GM18508 (cell line): ENCODE results near the gene TCOF1.

Source experiments
- ATAC-seq: cut with Tn5 transposase; IDR thresholded peaks from one replicate; pipeline ENCODE4 v1.9.1; 2021; ENCODE audit warnings: moderate number of reproducible peaks; ENCODE audit not compliant: insufficient read depth, unreplicated experiment

Gene TCOF1, protein sequence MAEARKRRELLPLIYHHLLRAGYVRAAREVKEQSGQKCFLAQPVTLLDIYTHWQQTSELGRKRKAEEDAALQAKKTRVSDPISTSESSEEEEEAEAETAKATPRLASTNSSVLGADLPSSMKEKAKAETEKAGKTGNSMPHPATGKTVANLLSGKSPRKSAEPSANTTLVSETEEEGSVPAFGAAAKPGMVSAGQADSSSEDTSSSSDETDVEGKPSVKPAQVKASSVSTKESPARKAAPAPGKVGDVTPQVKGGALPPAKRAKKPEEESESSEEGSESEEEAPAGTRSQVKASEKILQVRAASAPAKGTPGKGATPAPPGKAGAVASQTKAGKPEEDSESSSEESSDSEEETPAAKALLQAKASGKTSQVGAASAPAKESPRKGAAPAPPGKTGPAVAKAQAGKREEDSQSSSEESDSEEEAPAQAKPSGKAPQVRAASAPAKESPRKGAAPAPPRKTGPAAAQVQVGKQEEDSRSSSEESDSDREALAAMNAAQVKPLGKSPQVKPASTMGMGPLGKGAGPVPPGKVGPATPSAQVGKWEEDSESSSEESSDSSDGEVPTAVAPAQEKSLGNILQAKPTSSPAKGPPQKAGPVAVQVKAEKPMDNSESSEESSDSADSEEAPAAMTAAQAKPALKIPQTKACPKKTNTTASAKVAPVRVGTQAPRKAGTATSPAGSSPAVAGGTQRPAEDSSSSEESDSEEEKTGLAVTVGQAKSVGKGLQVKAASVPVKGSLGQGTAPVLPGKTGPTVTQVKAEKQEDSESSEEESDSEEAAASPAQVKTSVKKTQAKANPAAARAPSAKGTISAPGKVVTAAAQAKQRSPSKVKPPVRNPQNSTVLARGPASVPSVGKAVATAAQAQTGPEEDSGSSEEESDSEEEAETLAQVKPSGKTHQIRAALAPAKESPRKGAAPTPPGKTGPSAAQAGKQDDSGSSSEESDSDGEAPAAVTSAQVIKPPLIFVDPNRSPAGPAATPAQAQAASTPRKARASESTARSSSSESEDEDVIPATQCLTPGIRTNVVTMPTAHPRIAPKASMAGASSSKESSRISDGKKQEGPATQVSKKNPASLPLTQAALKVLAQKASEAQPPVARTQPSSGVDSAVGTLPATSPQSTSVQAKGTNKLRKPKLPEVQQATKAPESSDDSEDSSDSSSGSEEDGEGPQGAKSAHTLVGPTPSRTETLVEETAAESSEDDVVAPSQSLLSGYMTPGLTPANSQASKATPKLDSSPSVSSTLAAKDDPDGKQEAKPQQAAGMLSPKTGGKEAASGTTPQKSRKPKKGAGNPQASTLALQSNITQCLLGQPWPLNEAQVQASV (N-terminal part only)

DNA sequence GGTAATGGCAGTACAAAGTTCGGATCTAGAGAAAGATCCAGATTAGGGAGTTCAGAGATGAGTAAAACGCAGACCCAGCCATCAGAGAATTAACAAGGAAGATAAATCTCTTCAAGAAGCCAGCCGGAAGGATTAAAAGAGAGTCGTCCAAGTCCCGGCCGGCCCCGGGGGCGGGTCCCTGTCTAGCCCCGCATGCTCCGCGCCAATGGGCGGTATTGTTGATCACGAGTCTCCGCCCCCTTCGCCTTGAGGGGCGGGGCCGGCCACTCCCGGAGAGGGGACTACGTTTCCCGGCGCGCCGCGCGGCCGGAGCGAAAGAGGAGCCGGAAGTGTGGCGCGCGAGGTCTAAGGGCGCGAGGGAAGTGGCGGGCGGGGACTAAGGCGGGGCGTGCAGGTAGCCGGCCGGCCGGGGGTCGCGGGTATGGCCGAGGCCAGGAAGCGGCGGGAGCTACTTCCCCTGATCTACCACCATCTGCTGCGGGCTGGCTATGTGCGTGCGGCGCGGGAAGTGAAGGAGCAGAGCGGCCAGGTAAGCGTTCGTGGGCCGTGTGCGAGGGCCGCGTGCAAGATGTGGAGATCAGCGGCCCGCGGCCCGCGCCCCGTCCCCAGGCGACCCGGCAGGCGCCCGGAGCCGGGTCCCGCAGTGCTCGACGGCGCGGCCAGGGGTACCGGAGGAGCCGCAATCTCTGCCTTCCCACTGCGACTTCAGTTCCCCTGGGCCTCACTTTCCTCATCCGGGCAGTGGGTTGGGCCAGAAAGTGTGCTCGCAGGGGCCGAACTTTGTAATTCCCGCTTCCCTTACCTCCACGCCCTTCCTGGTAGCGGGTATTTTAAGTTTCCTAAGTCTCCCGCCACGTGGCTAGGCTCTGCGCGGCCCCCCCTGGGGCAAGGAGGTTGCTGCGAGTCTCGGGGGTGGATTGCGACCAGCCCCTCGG, at the start of gene TCOF1:
Gene TCOF1 (plus strand): TSS at position 372 of the 935 bp plus-strand sequence. CDS start 50 bp downstream, at position 422.
- ATAC-seq, result peak; percentile 76

DNA sequence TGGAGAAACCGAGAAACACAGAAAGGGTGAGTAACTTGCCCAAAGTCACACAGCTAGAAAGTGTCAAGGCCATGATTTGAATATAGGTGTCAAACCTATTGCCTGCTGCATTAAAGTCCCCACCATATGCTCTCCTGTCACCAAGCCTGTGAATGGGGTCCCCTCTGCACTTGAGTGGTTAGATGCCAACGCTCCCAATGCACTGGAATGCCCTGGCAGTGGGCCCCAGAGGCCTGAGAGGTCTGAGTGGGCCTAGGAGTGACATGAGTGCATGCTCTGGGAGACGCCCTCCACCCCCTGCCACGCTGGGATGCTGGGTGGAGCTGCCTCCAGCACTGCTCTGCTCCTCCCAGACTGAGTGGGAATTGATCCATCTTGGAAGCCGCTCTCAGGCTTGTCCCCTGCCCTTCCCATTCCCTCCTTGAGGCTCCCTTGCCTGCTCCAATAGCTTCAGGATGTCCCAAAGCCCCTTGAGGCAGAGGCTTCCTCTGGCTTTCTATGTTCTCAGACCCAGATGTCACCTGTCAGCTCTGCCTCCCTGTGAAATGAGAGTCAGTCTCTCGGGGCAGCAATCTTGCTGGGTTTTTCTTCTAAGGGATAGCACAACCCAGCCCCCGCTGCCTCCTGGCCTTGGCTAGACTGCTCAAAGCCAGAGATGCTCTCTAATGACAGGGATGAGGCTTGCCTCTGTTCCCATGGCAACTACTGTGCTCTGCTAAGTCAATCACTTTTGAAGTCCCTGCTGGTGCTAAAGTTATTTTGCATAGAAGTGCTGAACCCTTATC, 48.2 kb upstream of the TCOF1 start:
- ATAC-seq, result no peak

- ATAC-seq, result no peak
Observed at GRCh38 chr5:150309886-150310239, 47.6 kb upstream of the TCOF1 start.

GRCh38 chr5:150310246-150310645, 47.3 kb upstream of the TCOF1 start:
- ATAC-seq, result no peak

GRCh38 chr5:150311015-150311692, 46.3 kb upstream of the TCOF1 start:
- ATAC-seq, result no peak

GRCh38 chr5:150312518-150312917, 45.0 kb upstream of the TCOF1 start:
- ATAC-seq, result no peak

- no peak for ATAC-seq
Observed at GRCh38 chr5:150313501-150313900, 44.0 kb upstream of the TCOF1 start.

DNA sequence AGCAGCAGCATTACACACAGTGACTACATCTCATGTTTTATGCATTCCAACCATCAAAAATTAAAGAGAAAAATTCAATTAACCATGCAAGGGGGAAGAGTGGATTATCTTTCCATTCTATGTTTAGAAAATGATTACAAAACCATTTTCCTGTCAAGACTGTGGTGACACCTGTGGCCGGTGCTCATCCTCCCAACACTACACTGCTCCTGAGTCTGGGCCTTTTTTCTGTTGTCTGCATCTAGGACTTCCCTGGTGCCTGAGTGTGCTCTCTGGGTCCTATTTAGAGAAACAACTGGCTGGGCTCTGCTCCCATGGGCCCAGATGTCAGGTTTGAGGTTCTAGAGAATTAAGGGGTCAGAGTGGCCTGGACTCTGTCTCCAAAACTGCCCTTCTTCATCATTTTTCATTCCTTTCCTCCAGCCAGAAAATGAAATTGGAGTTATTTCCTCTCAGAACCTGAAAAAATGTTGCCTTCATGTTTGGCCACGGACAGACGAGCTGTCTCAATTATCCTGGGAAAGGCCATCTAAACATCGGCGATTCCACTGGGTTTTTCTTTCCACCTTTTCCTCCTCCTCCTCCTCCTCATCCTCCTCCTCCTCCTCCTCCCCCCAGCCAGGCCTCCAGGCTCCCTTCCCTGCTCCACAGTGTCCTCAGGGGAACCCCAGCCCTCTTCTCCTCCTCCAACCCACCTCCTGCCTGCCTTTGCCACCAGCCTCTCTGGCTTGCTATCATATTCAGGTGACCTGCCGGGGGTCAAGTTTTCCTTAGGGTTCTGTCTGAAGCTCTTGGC, 43.4 kb upstream of the TCOF1 start:
- ATAC-seq, result no peak

DNA sequence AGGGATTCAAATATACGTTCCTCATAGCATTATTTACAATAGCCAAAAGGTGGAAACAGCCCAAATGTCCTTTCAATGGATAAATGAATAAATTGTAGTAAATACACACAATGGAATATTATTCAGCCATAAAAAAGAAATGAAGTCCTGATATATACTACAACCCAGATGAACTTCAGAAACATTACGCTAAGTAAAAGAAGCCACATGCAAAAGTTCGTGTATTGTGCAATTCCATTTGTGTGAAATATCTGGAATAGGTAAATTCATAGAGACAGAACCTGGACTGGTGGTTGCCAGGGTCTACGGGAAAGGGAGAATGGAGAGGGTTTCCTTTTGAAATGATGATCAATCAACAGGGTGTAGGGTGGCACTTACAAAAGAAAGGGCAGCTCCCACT, 42.3 kb upstream of the TCOF1 start:
- no peak for ATAC-seq

- ATAC-seq, result no peak
Observed at GRCh38 chr5:150316320-150316719, 41.2 kb upstream of the TCOF1 start.

DNA sequence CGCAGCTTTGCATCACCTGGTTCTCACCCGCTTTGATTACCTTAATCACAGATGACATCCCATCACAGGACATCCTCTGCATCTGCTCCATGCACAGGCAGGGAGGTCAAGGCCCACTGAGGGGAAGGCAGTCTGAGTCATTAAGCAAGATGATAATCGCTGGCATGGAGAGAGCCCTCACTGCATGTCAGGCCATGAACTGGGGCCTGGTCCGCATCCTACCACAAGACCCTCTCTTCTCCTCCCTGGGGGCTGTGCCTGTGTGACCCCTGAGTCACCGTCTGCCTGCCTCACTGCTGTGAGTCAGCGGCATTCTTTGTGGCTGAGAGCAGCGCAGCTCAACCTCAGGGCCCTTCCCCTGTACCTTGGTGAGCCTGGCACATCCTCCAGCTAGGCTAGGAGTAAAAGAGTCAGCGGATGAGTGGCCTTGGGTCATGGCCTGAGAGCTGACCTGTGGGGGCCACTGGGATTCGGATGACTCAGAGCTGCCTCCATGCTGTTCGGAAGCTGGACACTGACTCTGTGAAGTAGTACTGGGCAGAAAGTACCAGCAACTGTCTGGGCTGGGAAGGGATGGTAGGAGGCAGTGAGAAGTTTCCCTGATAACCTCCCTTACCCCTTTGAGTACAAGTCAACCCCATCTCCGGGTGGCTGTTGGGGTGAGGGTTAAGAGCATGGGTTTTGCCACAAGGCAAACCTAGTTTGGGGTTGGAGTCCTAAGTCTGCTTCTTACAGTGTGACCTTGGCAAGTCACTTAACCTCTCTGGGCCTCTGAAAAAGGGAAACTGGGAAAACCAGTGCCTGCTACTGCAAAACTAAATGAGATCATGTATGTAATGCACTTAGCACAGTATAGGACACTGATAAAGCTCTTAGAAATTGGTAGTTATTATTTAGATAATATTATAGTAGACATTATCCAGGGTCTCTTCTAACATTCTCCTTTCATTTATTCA, 40.2 kb upstream of the TCOF1 start:
- ATAC-seq, result no peak

DNA sequence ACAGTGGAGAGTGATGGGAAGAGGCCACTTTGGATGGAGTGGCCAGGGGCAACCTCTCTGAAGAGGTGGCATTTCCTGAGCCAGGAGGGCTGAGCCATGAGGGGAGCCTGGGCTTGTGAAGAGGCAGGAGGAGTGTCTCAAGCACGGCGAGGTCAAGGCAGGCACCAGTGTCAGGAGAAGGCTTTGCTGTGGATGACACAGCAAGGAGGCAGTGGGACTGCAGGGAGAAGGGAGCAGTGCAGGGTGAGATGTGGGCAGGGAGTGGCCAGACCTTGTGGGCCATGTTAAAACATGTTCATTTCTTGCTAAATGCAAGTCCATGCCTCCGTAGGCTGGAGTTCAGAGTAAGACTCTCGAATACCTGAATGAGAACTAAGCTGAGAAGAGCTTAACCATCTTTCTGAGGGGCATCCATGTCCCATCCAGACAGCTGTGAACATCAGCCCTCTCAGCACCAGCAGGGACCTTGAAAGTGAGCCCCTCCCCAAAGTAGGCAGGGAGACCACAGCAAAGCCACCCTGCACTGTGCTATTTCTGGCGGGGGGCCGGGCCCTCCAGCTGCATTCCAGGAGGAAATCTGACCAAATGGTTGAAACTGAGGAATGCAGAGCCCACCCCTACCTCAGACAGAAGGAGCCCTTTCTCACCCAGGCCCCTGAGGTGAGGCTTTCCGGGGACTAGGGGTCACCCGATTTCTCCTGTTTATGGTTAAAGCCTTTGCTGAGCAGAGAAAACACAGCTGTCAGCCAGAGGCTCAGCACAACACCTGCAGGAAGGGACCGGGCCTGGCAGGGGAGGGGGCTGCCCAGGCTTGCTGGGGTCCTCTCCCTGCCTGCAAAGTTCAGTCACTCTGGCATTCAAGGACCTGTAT, 38.6 kb upstream of the TCOF1 start:
- no peak for ATAC-seq

GRCh38 chr5:150319484-150319790, 38.1 kb upstream of the TCOF1 start:
- no peak for ATAC-seq

DNA sequence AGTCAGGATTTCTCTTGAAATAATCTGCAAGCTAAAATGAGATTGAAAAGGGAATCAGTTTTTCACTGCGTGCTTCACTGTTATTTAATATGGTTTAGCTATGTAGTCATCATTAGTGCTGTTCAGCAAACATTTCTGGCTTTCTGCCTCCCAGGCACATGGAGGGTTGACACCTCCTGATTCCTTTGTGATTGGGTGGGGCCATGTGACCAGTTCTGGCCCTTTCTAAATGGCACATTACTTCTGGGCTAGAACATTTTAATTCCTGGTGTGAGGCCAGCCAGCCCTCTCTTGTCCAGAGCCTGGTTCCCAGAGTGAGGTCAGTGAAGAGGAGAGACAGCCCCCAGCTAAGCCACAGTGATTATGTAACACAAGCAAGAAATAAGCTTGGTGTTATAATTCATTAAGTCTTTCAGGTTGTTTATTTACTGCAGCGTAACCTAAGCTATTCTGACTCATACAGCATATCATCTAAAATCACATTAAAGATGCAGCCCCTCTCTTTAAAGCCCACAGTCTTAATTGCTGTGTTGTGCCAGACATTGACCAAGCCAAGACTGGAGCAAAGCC, 37.4 kb upstream of the TCOF1 start:
- ATAC-seq, result no peak

- ATAC-seq, result no peak
Observed at GRCh38 chr5:150321211-150321610, 36.3 kb upstream of the TCOF1 start.
